Breast epithelium (tissue), 3 donors: ENCODE data around the gene COL4A2.

Experiments used
- CTCF ChIP-seq, 3 donors: fragments of 450-650 bp; IDR thresholded peaks; one replicate each; pipeline ENCODE4 v1.5.1; 2016 to 2017; ENCODE audit warnings: antibody characterized with exemption in 3 of 3, mild to moderate bottlenecking in 3 of 3, moderate library complexity in 3 of 3
- POLR2AphosphoS5 ChIP-seq, 3 donors: sonication (generic); formaldehyde crosslinking; IDR thresholded peaks; one replicate each; pipeline ENCODE4 v1.6.1; 2017; ENCODE audit warnings: antibody characterized with exemption in 3 of 3

- TF ChIP-seq CTCF (IDR thresholded peaks at IDR 0.05), result no peak
- no peak for TF ChIP-seq POLR2AphosphoS5 (IDR thresholded peaks at IDR 0.05)
Observed at GRCh38 chr13:110419946-110420345, 112.9 kb downstream of the COL4A2 start.
